HS-27A (cell line): ENCODE data around the gene REEP3.
"Not testable (repeated sequence)": the region's sequence is repeated elsewhere in the genome, so short reads cannot be mapped to it uniquely, and the experiment has no call there.

Experiments used
- DNase-seq: peaks from one replicate; pipeline ENCODE4 v3.0.0-alpha.2; 2012; ENCODE audit warnings: low read depth, missing footprints

Gene REEP3

DNA sequence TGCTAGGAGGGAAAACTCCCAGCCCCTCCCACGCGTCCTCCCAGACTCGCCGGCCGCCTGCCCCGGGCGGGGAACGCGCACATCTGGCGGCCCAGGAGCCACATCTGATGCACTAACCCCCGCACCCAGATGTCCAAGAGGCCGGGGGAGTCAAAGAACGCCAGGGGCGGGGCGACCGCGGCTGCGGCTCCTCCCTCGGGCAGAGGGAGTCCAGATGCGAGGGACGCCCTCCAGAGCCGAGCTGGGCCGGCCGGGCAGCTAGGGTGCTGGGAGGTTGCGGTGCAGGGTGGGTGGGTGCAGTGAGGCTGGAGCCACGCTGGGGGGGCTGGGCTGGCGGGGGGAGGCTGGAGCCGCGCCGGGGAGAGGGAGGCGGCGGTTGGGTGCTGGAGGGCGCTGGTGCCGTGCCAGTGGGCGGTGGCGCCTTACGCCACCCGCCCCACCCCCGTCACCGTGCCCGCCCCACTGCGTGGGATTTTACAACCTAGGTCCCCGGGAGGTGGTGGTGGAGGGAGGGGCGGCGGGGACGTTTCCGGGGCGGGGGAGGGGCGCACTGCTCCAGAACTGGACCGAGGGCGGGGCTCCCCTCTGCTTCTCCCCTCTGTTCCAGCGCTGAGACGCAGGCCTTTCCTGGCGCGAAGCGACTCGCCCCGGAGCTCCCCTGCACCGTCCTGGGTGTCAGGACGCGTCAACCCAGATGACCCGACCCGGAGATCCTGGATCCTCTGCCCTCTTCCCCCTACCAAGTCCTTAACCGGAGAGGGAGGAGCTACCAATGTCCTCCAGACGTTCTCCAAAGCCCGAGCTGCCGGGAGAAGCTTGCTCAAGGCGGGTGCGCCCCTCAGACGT, 109.1 kb downstream of the REEP3 start:
- peak; percentile 45 for DNase-seq

DNA sequence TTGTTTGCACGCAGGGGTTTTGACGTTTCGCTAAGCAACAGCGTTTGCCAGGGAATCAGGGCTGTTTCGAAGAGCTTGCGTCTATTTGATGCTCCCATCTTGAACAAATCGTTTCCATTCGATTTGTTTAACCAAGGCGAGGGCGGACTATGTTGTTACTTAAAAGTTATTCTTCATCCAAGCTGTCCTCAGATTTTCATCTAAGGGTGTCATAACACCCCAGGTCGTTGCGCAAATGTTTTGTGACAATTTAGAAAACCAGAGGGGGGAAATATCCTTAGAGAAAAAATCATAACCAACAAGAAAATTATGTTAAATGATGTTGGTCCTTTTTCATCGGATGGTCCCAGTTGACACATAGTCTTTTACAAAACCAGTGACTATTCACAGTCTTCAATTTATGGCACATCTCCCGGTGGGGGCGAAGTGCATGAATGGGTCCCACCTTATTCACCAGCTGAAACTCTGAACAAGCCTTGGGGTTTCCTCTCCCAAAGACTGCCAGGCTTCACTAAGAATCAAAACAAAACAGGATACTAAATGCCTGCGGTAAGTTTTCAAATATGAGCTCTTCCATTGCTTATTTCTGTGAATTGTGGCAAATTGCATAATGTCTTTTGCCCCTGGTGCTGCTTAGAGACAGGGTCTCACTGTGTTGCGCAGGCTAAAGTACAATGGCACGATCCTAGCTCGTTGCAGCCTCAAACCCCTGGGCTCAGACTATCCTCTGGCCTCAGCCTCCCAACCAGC, 109.9 kb downstream of the REEP3 start:
- no peak for DNase-seq

DNA sequence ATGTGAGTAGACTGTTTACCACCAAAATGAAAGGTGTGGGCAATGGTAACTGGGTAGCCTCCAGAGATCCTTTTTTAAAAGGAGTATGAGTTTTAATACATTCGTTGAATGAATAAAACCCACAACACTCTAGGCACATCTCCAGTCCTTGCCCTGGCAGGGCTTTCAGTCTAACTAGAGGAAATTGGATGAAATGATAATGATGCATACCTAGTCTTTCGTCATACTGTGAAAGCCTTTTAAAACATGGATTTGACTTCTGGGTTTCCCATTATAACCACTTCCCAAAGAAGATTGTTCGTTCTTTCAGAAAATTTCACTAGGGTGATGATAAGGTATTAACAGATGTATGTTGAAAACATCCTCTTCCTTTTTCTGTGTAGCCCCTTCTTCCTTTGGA, 110.8 kb downstream of the REEP3 start:
- no peak for DNase-seq

DNA sequence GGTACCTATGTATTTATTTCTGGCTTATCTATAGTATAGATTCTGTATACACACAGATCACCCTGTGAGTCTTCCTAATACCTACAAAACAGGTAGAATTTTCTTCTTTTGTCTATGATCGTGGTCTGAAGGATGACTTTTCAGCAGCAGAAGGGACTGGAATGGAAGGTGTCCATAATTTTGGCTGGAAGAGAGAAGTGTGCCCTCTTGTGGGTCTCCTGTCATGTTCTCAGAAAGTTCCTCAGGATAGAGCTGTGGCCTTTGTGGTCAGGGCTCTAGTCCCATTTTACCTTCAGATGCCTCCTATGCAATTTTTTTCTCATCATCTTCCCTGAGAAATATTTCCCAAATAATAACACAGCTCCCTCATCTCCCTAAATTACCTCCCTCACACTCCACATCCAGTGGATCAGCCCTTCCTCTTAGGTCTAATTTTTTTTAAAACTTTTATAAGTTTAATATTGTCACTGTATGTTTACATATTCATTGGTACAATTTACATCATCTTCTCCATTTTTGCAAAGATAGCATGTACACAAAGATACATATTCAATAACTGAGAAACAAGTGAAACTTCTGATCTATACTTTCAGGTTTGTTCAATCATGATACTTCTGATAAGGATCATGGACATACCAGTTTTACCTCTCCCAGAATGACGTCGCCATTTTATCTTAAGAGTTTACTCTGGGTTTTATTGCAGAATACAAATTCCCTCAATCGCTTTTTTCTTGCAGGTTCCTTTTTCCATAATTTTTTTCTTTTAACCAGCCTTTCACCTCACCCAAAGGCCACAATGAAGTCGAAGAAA, 112.7 kb downstream of the REEP3 start:
- DNase-seq: no peak

- no peak for DNase-seq
These were observed 113.4 kb downstream of the REEP3 start for GRCh38 chr10:63634488-63635065.

DNA sequence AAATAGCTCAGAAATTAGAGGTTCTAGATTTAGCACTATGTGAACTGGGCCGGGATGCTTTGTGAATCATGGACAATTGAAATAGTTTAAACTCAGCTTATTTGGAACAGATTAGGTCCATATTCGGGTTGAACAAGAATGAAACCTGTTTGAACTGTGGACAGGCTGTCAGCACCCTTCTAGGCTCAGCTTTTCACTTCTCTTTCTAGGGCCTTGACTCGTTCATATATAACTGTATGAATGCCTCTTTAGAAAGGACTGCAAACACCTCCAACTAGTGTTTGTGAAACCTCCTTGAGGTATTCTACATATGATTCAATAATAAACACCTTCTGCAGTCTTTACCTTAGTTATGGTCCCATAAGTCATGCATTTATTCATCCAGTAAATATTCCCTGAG, 115.6 kb downstream of the REEP3 start:
- DNase-seq: no peak

GRCh38 chr10:63637901-63638327, 116.7 kb downstream of the REEP3 start:
- DNase-seq: no peak

- DNase-seq: no peak
These were observed 120.2 kb downstream of the REEP3 start for GRCh38 chr10:63641366-63641765.

DNA sequence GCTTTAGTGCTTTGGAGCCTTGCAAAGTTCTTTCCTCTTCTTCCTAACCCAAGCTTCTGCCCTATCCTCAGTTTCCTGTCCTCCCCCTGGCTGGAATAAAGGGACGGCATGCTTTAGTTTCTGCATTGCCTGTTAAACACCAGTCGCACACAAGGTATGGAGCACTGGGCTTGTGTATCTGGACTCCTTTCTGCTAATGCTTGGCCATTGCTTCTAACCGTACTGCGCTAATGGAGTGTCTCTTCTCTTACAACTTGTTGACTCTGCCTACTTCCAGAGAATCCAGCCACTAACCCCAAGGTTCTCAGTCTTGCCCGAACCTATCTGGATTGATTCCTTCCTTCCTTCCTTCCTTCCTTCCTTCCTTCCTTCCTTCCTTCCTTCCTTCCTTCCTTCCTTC, 120.6 kb downstream of the REEP3 start:
- DNase-seq: no peak

DNA sequence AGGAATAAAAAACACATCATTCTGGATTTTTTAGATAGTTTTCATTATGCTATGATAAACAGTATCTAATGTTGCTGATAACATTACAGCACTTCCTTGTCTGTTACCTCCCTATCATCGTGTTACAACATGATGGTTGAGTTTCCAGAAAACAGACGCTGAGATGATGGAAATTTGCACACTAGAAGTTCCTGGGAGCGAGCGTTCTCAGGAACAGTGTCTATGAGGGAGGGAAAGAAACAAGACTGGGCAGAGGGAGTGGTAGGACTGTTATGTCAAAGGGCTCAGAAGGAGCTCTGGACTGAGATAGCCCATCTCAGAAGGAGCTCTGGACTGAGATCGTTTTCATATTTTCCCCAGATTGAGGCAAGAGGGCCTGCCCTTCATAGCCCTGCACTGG, 121.6 kb downstream of the REEP3 start:
- no peak for DNase-seq

DNA sequence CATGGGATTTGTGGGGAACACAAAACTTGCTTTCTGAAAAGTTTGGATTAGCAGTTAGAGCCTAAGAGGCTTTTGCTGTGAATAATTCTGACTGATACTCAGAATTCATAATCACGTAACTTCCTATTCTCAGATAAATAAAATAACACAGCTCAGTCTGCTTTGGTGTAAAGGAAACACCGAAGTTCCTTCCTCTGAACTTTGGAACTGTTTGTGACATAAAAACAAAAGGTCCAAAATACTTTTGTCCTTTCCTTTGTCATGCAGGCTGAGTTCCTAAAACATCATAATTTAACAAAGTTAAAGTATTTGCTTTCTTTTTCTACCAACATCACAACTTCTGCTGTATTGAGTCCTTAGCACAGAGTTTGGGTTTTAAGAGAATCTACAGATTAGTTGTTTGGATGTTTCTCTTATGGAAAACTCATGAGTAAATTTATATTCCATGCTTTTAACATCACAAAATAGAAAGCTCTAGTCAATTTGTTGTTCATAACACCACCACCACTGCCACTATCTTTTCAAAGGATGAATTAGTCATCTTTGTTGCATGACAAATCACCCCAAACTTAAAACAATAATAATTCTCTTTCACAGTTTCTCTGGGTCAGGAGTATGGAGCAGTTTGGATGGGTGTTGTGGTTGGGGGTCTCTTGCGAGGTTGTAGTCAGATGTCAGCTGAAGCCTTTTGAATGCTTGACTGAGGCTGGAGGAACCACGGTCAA, 123.4 kb downstream of the REEP3 start:
- DNase-seq: no peak

DNA sequence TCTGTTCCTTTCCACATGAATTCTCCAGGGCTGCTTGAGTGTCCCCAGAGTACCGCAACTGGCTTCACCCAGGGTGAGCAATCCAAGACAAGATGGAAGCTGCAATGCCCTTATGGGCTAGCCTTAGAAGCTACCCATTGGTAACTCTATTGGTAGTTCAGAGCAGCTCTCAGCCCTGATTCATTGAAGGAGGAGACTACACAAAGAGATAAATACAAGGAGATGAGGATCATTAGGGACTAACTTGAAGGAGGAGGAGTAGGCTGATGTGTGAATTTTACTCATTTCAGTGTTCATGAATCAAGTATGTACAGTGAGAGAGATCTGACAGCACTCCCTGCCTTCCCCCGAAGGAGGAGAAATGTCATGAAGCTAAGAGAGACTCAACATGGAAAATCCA, 124.0 kb downstream of the REEP3 start:
- no peak for DNase-seq

- no peak for DNase-seq
These were observed 125.3 kb downstream of the REEP3 start for GRCh38 chr10:63646491-63646890.

GRCh38 chr10:63651864-63652263, 130.7 kb downstream of the REEP3 start:
- no peak for DNase-seq

DNA sequence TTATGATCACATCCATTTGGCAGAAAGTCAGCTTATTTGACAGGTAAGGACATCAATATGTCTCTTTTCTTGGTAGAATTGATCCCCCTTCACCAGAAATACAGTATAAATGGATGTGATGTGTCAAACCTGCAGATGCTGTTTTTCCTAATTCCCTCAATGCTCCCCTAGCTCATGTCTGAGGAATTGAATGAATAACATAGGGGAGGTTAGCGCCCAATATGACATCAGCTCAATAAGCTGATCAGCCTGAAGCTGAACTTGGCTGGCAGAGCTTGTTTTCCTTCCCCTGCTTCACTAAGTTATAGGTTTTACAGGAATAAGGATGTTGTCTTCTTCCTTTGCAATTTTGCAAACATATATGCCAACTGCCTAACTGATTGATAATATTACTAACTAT, 132.5 kb downstream of the REEP3 start:
- no peak for DNase-seq

DNA sequence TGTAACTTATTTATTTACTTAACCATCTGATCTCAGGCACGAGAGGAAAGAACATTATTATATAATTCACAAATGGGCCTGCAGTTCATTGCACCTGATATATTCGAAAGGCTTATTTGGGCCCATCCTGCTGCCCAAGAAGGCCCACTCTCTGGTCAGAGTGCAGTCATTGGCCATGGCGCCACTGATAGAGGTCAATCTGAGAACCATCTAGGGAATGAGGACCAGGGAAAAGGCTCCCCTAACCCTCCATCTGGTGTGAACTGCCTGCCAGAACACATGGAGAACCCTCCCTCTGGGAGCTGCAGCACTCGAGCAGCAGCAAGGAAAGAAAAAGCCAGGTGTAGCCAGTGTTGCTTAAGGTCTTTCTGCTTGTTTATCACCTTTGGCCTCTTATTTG, 136.6 kb downstream of the REEP3 start:
- DNase-seq: no peak

GRCh38 chr10:63660941-63661340, 139.7 kb downstream of the REEP3 start:
- DNase-seq: not testable (repeated sequence)

DNA sequence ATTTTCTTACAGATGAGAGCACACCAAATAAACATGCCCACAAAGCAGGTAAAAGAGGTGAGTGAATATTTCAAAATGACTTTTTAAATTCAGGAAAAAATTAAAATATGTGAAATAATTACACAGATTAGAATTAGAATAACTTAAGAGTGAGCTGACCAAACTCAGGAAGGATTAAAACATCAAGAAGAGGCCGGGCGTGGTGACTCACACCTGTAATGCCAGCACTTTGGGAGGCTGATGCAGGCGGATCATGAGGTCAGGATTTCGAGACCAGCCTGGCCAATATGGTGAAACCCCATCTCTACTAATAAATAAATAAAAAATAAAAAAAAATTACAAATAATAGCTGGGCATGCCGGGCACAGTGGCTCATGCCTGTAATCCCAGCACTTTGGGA, 140.1 kb downstream of the REEP3 start:
- DNase-seq: no peak

DNA sequence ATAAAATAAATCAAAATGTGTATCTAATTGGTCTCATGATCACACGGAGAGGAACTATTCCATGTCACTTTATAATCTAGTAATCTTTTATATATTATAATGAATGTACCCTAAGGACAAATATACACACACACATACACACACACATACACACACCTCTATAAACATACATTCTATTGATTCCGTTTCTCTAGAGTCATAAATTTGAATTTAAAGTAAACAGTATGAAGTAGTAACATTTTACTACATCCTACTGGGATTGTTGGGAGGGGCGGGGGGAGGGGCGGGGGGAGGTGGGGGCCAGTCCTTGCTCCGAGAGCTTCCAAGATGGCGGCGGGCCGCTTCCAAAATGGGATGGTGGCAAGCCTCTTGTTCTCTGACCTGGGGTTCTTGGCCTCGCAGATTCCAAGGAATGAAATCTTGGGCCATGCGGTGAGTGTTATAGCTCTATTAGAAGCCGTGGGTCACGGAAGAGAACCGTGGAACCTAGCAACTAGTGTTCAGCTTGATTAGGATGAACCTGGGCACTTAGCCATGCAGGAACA, 143.2 kb downstream of the REEP3 start:
- no peak for DNase-seq

GRCh38 chr10:63665006-63665580, 143.9 kb downstream of the REEP3 start:
- DNase-seq: not testable (repeated sequence)

DNA sequence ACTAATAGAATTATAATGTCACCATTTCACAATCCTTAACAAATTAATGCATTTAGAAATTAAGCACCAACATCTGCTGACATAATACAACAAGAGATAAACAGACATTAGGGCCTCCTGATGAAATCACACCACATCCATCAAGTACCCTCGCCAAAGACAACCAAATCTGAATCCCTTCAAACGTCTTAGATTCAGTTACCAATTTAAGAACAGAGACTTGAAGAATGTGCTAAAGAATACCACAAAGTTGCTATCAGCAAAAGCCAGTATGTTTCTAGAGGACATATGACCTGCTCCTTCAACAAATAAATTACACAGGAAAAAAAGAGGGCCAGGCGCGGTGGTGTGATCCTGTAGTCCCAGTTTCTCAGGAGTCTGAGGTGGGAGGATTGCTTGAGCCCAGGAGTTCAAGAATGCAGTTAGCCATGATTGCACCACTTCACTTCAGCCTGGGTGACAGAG, 144.5 kb downstream of the REEP3 start:
- no peak for DNase-seq
